Endothelial cell of umbilical vein (primary cell): ENCODE data around the gene MED23. TPM values are rescaled to one million over a fixed set of nuclear protein-coding genes. Genes with fewer than 3 reads are reported as not detected.

Experiments used
- BruUV-seq: library from RNA; stranded (reverse); fragments of 400-500 nt; replicated peaks from 2 replicates; lab custom pipeline; 2021; lab: Mats Ljungman, UMichigan
- CTCF ChIA-PET: fragments of 300-600, 350-600 bp; sonication (Branson Sonifier 250); formaldehyde crosslinking; loops from one replicate; lab custom pipeline; 2021; ENCODE audit warnings: antibody characterized with exemption, inconsistent platforms; lab: Charles Lee
- POLR2A ChIA-PET: fragments of 300-600, 350-600 bp; sonication (Branson Sonifier 250); formaldehyde crosslinking; loops from one replicate; lab custom pipeline; 2021; ENCODE audit warnings: antibody characterized with exemption, inconsistent platforms; lab: Charles Lee
- DNase-seq: peaks from one replicate; pipeline ENCODE4 v3.0.0-alpha.2; 2011; ENCODE audit warnings: low read depth, low spot score
- FAIRE-seq: peaks from 2 replicates; lab custom pipeline; 2011; peaks lifted over from hg19 to GRCh38; lab: Jason Lieb, UNC
- H2AFZ ChIP-seq: 2 replicates; pipeline ENCODE4 v1.6.0; 2012; ENCODE audit warnings: low read depth, low read length, control low read depth, inconsistent platforms
- H3K27ac ChIP-seq: 2 replicates; pipeline ENCODE4 v1.5.1; 2011; ENCODE audit warnings: low read depth, mild to moderate bottlenecking, control low read depth, low read length, moderate library complexity; ENCODE audit not compliant: insufficient read depth
- H3K27me3 ChIP-seq, 2 experiments: 2 replicates each; pipeline versions ENCODE4 v1.6.0 to v1.6.1; 2011; ENCODE audit warnings: low read length in 2 of 2, mixed read lengths in 1 of 2; ENCODE audit not compliant: control insufficient read depth in 2 of 2, insufficient read depth in 2 of 2
- H3K36me3 ChIP-seq, 2 experiments: 2 replicates in 1 of 2; 3 replicates in 1 of 2; pipeline ENCODE4 v1.5.1; 2011; ENCODE audit warnings: low read length in 2 of 2, mild to moderate bottlenecking in 1 of 2, moderate library complexity in 1 of 2; ENCODE audit not compliant: control insufficient read depth in 2 of 2, insufficient read depth in 2 of 2; ENCODE audit errors: extremely low read depth in 1 of 2
- H3K4me1 ChIP-seq: 3 replicates; pipeline ENCODE4 v1.5.1; 2011; ENCODE audit warnings: mild to moderate bottlenecking, low read length; ENCODE audit not compliant: control insufficient read depth, insufficient read depth; ENCODE audit errors: extremely low read depth
- H3K4me2 ChIP-seq: 2 replicates; pipeline ENCODE4 v1.6.1; 2011; ENCODE audit warnings: low read length, control low read depth, mixed read lengths; ENCODE audit not compliant: insufficient read depth
- H3K4me3 ChIP-seq, 3 experiments: fragments of 200-600 bp in 1 of 3; sonication (generic), shearing (Covaris generic) in 1 of 3; replicated peaks in 1 of 3; 2 replicates each; pipeline ENCODE4 v1.5.1; 2011 to 2016; ENCODE audit warnings: control low read depth in 3 of 3, low read length in 3 of 3, mild to moderate bottlenecking in 2 of 3, inconsistent platforms in 1 of 3, low read depth in 1 of 3, moderate library complexity in 1 of 3; ENCODE audit not compliant: insufficient read depth in 1 of 3
- H3K79me2 ChIP-seq: 2 replicates; pipeline ENCODE4 v1.6.0; 2012; ENCODE audit warnings: low read length, inconsistent platforms; ENCODE audit not compliant: control insufficient read depth, insufficient read depth
- H3K9ac ChIP-seq: replicated peaks from 2 replicates; pipeline ENCODE3; 2011; ENCODE audit warnings: low read length, control low read depth; ENCODE audit not compliant: insufficient read depth; ENCODE audit errors: extremely low read depth
- H3K9me1 ChIP-seq: replicated peaks from 3 replicates; pipeline ENCODE4 v1.6.0; 2011; ENCODE audit warnings: mild to moderate bottlenecking, low read length; ENCODE audit not compliant: control insufficient read depth, insufficient read depth; ENCODE audit errors: extremely low read depth
- H3K9me3 ChIP-seq: replicated peaks from 2 replicates; pipeline ENCODE4 v1.5.1; 2012; ENCODE audit warnings: low read length, inconsistent platforms; ENCODE audit not compliant: control insufficient read depth, insufficient read depth
- H4K20me1 ChIP-seq: replicated peaks from 2 replicates; pipeline ENCODE3; 2011; ENCODE audit warnings: mild to moderate bottlenecking, low read length; ENCODE audit not compliant: control insufficient read depth, insufficient read depth; ENCODE audit errors: extremely low read depth
- CTCF ChIP-seq, 2 donors: IDR thresholded peaks; 1 replicate in 1 of 2; 2 replicates in 1 of 2; pipeline ENCODE4 v1.5.1; 2011; ENCODE audit warnings: low read length in 2 of 2, mild to moderate bottlenecking in 2 of 2, moderate library complexity in 2 of 2, control low read depth in 1 of 2, inconsistent platforms in 1 of 2, low read depth in 1 of 2; ENCODE audit not compliant: insufficient read depth in 1 of 2; ENCODE audit errors: extremely low read depth in 1 of 2
- EZH2 ChIP-seq: IDR thresholded peaks from 2 replicates; pipeline ENCODE4 v1.6.1; 2012; ENCODE audit warnings: borderline replicate concordance, low read depth, mild to moderate bottlenecking, moderate library complexity, low read length, inconsistent platforms; ENCODE audit not compliant: severe bottlenecking
- FOS ChIP-seq: IDR thresholded peaks from 2 replicates; pipeline ENCODE4 v1.6.1; 2011; ENCODE audit warnings: mild to moderate bottlenecking, low read length, moderate library complexity, borderline replicate concordance; ENCODE audit not compliant: insufficient read depth
- GATA2 ChIP-seq: IDR thresholded peaks from 2 replicates; pipeline ENCODE4 v1.7.0; 2011; ENCODE audit warnings: low read depth, mild to moderate bottlenecking, moderate library complexity, mixed read lengths, low read length; ENCODE audit not compliant: insufficient read length, insufficient read depth
- JUN ChIP-seq: IDR thresholded peaks from 2 replicates; pipeline ENCODE4 v1.6.1; 2011; ENCODE audit warnings: borderline replicate concordance, low read depth; ENCODE audit not compliant: insufficient read length, insufficient read depth
- MAX ChIP-seq: IDR thresholded peaks from 2 replicates; pipeline ENCODE4 v1.6.1; 2011; ENCODE audit not compliant: insufficient read depth, insufficient read length
- MYC ChIP-seq: IDR thresholded peaks from one replicate; pipeline ENCODE4 v1.6.1; 2011; ENCODE audit warnings: mild to moderate bottlenecking, low read depth, low read length
- POLR2A ChIP-seq: IDR thresholded peaks from 2 replicates; pipeline ENCODE4 v1.6.1; 2012; ENCODE audit warnings: low read depth, mild to moderate bottlenecking, control low read depth, low read length
- POLR2AphosphoS5 ChIP-seq: IDR thresholded peaks from 2 replicates; pipeline ENCODE4 v1.6.1; 2012; ENCODE audit warnings: low read depth, mild to moderate bottlenecking, control low read depth, low read length, moderate library complexity; ENCODE audit not compliant: insufficient read depth
- dilution Hi-C: fragments of 300-500 bp; cut with MboI; formaldehyde crosslinking; loops from one replicate; pipeline ENCODE4 v1.15.0; 2019; ENCODE audit warnings: low sequenced_read_pairs; ENCODE audit not compliant: extremely low pct_ligation_motif_present
- intact Hi-C: fragments of 100-400 bp; cut with micrococcal nuclease; formaldehyde crosslinking; loops from one replicate; pipeline ENCODE4 v1.10.0; 2022
- polyA plus RNA-seq, 4 experiments: library from polyadenylated mRNA; depleted of rRNA in 3 of 4; stranded (reverse) in 3 of 4; unstranded in 1 of 4; fragments of >200 nt; gene quantifications; 2 replicates each; pipeline versions ENCODE4 v1.2.1 to v1.2.3, GENCODE V29; 2011 to 2012; ENCODE audit warnings: missing spikeins in 1 of 4
- total RNA-seq: library from RNA; stranded (reverse); gene quantifications from 2 replicates; pipeline ENCODE4 v1.2.3, GENCODE V29; 2021

The MED23 gene
- total and polyA plus RNA-seq, 2 donors (not counting 3 experiments of a cell fraction or from before 2014, with no cell fraction given) = 17.9 to 29.5 TPM

- Histone ChIP-seq H3K4me2 (no peak overlapping the region), H3K9ac (no peak overlapping the region), H2AFZ (no peak overlapping the region), H3K4me1 (peaks cover 9% of the 10 kb centered on the region), H3K27me3 (no peaks in the 10 kb centered on the region), H3K9me1 (no peaks in the 10 kb centered on the region), H3K36me3 (no peaks in the 10 kb centered on the region), H3K9me3 (no peaks in the 10 kb centered on the region), H3K79me2 (no peaks in the 10 kb centered on the region), H4K20me1 (no peaks in the 10 kb centered on the region), H3K4me3 (no peak overlapping the region), H3K27ac (no peak overlapping the region)
- dilution Hi-C loops (no loop called here), intact Hi-C loops (no loop called here)
- POLR2A ChIA-PET = no interaction called here
- BruUV-seq = no TSS peak
- TF ChIP-seq GATA2 = no peak
- TF ChIP-seq CTCF (IDR thresholded peaks at IDR 0.05; ENCODE audit: extremely low read depth in 1 of 2, insufficient read depth in 1 of 2, low read depth in 1 of 2, low read length in 2 of 2) = no peak
- no peak for TF ChIP-seq EZH2
- no peak for TF ChIP-seq JUN
- TF ChIP-seq FOS = no peak
- no peak for TF ChIP-seq MAX
- no peak for TF ChIP-seq MYC
- TF ChIP-seq POLR2AphosphoS5 = no peak
- no peak for TF ChIP-seq POLR2A
- no peak for FAIRE-seq
- no peak for DNase-seq
- CTCF ChIA-PET = interaction anchor here (0.7 to 1.1 kb wide), 3 partner anchors 11 to 30 kb away, joined by 3 read pairs; partner anchors contain the start of gene MED23
Measured at GRCh38 chr6:131657630-131658111, 29.6 kb upstream of the MED23 start.
